Amygdala (tissue), 56 donors: ENCODE results near the gene ATL2.
A peak's percentile ranks its signal among the peaks of the same experiment; 100 is the strongest.
"Not testable (repeated sequence)": the region's sequence is repeated elsewhere in the genome, so short reads cannot be mapped to it uniquely, and the experiment has no call there.

Source experiments
- DNase-seq, 56 donors: peaks; one replicate each; lab custom pipeline; 2025; lab: John Stamatoyannopoulos, UW

ATL2 gene

DNA sequence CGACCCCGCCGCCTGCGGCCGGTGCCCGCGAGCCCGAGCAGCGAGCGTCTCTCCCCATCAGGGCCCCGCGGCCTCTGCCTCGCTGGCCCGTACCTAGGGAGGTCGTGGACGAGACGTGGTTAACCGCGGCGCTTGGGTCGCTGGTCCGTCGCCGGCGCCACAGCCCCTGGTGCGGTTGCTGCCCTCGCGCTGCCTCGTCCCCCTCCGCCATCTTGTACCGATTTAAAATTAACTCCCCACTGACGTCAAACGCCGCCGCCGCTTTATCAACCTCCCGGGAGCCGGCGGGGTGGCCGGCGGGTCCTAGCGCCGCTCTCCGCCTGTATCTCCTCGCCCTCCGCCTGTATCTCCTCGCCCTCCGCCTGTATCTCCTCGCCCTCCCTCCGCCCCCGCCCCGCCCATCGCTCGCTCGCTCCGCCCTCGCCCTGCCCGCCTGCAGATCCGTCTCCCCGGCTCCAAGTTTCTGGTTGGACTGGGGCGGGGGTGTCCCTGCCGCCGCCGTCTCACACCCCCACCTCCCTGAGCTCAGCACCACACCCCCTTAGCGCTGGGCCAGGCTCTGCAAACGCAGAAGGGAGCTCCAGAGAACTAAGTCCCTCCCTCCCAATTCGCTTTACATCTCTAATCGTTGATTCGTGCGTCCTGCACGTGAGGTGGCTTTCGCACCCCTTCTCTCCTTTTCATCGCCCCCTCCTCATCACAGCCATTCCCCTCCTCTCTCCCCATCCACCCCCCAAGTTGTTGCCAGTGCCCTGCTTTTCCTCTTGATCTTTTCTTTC, at the start of gene ATL2:
TSS of gene ATL2 (minus strand) at position 224 of the 779 bp plus-strand sequence. CDS start at position 211, 13 bp downstream.
- peak; percentile 43 to 96 (median 91) for DNase-seq

DNA sequence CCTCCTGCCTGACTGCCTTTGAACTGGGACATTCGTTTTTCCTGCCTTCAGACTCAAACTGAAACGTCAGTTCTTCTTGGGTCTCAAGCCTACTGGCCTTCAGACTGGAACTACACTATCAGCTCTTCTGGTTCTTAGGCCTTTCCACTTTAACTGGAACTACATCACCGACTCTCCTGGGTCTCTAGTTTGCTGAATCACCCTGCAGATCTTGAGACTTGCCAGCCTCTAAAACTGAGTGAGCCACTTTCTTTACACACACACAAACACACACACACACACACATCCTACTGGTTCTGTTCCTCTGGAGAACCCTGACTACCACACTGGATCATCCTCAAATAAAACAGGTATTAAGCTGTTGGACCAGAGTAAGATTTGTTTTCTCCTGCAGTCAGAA, 46.7 kb upstream of the ATL2 start:
- no peak for DNase-seq

DNA sequence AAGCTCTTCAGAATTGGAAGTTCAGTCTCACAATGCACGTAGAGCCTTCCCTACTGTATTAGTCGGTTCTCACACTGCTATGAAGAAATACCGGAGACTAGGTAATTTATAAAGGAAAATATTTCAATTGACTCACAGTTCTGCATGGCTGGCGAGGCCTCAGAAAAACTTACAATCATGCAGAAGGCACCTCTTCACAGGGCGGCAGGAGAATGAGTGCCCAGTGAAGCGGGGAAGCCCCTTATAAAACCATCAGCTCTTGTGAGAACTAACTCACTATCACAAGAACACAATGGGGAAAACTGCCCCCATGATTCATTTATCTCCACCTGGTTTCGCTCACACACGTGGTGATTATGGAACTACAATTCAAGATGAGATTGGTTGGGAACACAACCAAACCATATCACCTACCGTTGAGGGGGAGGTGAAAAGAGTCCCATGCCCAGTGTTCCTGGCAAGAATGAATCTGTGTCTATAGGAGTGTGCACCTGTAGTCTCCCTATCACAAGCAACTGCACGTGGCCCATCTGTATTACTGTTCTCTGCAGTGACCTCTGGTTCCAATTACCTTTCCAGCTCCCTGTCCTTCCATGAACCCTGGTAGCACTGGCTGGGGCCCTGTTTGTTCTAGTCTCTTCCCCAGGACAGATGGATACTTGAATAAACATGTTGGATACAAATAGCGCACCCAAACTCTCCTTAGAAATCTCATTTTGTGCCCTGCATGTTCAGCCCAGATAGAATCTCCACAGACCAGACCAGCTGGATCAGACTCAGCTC, 44.4 kb upstream of the ATL2 start:
- no peak for DNase-seq

DNA sequence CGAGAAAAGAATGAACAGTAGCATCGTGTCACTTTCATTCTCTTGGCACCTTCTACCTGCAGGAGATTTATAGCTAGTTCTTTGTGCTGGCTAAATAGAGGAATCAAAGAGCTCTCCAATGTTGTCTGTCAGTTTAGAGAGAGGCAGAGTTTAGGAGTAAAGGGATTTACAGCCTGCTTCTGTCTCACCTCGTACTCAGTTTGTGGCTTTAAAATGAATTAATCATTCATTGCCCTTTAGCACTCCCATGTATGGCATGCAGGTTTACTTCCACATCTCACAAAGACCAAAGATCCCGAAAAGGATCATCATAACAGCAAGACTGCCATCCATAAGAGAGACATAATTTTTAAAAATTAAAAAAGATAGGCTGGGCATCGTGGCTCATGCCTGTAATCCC, 42.4 kb upstream of the ATL2 start:
- DNase-seq: no peak

DNA sequence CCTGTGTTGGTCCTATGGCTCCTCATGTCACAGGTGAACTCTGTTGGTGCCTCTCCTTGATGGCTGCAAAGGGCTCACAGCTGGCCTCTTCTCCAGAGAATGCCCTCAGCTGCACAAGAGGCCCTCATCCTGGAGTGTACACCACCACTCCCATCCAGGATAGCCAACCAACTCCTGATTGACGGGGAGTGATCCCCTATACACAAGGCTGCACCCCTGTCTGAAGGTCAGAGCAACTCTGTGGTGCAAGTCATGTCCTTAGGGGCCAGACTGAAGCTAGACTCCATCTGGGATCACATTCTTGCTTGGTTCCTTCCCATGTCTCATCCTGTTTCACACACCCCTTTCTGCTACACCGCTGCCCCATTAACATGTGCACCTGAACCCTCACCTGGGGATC, 41.7 kb upstream of the ATL2 start:
- DNase-seq: no peak

DNA sequence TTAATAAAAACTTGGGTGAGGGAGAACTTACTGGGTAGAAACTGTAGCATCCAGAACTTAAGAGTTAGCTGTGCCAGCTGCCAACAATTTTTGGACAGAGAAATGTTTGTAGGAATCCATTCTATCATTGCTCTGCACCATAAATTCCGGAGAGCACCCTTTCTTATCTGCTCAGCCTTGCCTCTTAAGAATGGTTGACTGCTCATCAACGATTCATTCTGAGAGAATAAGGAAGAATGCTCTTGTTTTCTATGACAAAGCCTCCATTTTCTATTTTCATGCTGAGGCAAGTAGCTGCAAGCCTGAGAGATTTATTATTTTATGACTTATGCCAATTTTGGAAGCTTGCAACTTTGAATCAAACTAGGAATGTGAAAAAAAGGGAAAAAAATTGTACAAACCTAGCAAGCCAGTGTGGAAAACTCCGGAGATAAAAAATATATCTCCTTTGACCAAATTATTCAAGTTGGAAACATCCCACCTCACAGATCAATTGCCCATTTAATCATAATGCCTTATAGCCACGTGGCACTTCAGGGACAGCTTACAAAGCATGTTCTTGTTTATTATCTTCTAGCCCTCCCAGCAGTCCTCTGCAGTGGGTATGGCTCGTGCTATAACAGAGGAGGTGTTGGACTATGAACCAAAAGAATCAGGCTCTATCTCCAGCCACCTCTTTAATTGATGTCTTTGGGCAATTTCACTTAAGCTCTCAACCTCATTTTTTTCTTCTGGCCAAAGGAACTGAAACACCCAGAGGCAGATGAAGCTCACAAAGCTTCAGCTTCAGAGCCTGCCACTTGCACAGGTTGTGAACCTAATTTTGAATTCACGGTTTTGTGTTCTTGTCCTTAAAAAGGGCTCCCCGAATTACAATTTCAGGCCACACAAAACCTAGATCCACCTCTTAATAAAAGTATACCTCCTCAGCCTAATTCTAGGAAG, 40.9 kb upstream of the ATL2 start:
- no peak for DNase-seq

DNA sequence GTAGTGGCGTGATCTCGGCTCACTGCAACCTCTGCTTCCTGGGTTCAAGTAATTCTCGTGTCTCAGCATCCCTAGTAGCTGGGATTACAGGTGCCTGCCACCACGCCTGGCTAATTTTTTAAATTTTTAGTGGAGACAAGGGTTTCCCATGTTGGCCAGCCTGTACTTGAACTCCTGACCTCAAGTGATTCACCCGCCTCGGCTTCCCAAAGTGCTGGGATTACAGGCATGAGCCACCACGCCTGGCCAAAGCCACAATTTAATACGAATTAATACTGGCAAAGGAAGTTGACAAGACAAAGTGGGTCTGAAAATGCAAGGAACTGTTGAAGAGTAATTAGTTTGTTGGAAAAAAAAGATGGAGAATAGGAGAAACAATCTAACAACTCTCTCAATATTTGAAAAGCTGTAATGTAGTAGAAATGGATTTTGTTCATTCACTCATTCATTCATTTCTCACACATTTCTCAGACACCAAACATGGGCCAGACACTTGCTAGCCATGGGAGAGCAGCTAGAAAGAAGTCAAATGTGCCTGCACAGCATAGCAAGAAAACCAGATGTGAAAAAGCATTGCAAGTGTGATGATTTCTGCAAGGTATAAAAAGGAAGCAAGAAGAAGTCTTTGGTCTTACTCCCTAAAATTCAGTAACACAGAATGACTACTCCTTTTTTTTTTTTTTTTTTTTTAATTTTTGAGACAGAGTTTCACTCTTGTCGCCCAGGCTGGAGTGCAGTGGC, 39.4 kb upstream of the ATL2 start:
- no peak for DNase-seq

DNA sequence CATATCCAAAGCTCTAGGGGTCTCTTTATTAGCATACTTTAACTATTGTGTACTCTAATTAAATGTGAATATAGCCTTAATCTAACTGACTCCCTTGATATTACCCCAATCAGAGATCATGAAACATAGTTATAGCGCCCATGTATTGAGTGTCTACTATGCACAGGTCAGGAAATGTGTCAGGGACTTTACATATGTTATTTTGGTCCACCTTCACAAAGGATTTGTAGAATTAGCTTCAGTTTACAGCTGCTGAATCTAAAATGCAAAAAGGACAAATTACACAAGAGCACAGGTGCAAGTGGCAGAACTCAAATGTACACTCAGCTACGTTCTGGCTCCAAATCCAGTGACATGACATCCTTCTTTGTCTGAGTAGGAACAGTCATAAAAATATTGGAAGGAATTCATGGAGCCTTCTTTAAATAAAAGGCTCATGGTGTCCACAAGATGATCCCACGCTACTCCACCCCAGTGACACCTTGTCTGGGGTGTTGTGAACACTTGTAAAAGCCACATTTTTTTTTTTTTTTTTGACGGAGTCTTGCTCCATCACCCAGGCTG, 38.7 kb upstream of the ATL2 start:
- DNase-seq: no peak

DNA sequence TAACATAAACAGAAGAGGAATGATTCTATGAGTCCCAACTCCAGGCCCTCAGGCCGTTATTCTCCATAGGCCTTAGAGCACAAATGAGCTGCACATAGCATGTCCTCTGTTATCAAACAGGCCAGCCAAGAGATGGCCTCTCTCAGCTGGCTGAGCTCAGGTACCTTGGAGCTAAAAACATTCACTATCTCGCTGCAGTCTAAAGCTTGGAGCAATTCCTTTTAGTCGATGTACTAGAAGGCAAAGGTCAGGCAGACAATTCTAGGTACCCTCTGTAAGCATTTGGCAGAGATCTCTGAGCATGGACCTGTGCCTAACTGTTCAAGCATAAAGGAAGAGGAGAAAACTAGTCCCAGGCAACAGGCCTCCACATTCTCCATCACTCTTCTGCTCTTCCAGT, 38.0 kb upstream of the ATL2 start:
- DNase-seq: no peak

DNA sequence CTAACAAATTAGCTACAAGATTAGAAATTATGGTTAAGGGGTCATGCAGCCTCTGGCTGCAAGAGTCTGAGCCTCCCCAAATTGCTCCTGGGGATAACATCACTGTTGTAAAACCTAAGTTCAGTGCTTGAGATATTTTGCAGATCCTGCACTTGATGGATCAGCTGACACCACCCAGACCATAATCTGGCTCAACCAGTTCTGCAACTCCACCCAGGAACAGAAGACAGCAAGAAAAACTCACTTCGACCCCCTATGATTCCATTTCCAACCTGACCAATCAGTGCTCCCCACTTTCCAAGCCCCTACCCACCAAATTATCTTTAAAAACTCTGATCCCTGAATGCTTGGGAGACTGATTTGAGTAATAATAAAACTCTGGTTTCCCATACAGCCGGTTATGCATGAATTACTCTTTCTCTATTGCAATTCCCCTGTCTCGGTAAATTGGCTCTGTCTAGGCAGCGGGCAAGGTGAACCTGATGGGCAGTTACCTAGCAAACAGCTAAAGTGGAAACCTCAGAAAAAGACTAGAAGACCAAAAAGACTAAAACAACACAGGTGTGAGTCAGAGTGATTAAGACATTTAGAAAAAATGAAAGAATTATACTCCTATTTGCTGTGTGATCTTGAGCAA, 35.3 kb upstream of the ATL2 start:
- DNase-seq: not testable (repeated sequence)

DNA sequence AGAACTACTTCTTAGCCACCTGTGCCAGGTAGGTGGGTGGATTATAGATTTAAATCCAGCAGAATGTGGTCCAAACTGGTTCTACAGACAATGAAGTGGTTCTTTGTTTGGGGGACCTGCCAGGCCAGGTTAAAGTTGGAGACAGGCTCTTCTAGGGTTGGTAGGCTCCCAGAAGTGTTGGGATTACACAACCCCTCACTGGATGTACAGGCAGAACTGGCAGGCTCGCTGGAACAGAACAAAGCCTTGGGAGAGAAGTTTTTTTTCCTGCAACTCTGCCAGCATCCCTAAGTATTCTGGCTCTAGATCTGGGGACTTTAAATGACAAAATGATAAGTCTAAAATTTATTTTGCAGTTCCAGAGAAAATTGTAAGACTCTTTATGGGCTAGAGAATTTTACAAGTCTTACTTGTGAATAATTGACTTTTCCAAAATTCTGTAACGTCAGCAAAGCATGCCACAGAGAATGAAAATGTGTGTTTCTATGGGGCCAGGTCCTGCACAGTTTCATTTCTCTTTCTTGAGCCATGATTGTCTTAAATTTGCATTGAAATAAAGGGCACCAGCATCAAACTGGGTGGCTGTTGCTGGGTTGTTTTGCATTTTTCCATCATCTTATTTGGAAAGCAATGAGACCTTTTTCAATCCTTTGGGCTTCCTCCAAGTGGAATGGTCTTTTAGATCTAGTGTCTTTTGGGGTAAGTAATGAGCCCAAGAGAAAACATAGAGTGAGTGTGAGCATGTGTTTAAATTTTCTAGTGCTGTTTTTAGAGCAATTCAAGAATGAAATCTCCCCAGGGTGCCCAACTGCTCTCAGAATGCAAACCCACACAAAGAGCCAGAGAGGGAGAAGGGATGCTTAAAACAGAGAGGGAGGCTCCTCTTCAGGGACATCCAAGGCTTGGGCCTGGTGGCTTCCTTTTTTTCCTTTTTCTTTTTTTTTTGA, 32.4 kb upstream of the ATL2 start:
- peak in 12 of 56 donors; percentile 1 to 38 (median 13) for DNase-seq

DNA sequence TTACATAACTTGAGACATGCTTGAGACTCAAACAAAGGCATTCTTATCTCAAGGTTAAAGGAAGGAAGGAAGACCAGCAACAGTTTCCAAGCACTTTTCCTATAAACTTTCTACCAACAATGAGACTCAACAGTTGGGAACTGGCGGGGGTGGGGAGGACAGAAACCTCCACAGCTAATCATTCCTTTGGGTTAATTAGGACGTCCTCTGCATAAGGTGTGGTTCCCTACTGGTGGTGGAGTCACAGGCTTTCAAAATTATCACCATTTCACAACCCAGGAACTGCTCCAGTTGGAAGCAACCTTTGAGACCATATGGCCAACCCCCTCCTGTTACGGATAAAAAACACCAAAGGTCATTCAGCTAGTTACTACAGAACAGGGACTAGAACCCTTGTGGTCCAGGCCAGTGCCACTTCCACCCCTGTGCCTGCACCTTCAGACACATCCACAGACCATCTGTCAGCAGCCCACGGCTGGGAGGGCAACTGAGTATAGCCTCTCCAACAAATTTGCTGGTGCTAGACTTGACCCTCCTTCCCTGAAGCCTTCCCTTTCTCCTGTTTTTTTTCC, 30.1 kb upstream of the ATL2 start:
- no peak for DNase-seq

DNA sequence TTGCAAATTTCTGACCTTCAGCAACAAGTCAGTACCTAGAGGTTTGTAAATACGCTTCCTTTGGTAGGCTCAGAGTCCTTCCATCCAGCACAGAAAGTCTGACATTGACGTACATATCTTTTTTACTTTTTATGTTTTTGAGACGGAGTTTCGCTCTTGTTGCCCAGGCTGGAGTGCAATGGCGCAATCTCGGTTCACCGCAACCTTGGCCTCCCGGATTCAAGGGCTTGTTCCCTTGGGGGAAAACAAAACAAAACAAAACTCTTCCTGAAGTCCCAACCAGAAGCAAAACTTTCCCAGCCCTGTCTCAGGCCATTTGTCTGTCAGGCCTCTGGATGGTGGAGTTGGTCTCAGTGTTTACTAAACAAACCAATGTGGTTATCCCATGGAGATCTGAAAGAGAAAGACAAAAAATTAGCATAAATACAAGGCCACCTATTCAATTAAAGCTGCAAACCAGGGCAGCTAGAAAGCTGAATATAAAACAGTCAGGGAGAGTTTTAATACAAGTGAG, 29.6 kb upstream of the ATL2 start:
- DNase-seq: peak in 2 of 56 donors; percentile 4 to 10

DNA sequence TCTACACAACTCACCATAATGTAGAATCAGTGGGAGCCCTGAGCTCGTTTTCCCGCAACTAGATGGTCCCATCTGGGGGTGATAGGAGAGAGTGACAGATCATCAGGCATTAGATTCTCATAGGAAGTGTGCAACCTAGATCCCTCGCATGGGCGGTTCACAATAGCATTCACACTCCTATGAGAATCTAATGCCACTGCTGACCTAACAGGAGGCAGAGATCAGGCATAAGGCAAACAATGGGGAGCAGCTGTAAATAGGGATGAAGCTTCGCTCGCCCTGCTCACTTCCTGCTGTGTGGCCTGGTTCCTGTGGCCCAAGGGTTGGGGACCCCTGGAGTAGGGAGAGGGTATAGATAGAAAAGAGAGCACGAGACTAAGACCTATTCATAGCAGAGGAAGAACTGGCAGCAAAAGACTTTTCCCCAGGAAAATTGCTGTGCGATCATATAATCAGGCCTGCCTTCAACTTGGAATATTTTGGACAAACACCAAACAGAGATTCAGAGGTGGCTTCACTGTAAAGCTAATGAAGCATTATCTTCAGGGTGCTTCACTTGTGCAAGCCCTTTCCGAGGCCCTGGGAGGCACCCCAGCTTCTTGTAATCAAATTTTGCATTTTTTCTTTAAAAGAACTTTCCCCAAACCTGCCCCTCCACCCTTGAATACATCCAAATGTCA, 29.0 kb upstream of the ATL2 start:
- no peak for DNase-seq

DNA sequence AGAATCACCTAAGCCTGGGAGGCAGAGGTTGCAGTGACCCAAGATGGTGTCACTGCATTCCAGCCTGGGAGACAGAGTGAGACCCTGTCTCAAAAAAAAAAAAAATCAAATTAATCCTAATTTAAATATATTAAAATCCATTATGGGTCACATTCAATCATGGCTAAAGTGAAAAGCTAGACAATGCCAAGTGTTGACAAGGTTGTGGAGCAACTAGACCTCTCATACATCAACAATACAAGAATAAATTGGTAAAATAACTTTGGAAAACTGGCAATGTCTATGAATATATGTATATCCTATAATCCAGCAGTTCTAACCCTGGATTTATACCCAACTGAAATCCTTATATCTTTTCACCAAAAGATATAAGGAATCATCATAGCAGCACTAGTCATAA, 23.4 kb upstream of the ATL2 start:
- DNase-seq: no peak

DNA sequence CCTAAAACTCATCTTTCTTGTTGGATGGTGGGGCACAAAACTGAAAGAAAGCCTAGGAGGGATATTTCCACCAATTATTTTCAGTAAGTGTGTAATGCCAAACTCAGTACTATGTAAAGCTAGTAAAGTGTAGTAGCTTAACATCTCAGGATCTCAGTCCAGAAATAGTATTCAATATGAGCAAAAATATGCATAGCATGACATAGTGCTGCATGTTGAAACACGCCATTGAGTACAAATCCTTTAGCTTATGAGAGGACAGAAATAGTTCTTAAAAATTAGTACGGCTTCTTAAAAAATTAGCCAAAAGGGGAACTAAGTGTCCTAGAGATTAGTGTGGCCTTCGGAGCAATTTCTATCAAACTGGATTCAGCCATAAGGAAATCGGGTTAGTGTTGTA, 21.7 kb upstream of the ATL2 start:
- no peak for DNase-seq

DNA sequence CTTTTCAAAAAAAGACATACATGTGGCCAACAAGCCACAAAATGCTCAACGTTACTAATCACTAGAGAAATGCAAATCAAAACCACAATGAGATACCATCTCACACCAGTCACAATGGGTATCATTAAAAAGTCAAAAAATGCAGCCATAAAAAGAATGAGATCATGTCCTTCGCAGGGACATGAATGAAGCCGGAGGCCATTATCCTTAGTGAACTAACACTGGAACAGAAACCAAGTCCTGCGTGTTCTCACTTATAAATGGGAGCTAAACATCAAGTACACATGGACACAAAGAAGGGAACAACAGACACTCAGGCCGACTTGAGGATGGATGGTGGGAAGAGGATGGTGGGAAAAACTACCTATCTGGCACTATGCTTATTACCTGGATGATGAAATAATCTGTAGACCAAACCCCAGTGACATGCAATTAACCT, 17.8 kb upstream of the ATL2 start:
- DNase-seq: no peak
